Stimulated activated CD4-positive, alpha-beta T cell treated with anti-CD3 and anti-CD28 coated beads, Interleukin-2, amount 100 ng/mL, for 48 hours (primary cell): Measurements from ENCODE around the gene NUP50.

ENCODE experiments used
- DNase-seq, 2 donors: peaks; one replicate each; pipeline ENCODE4 v3.0.0-alpha.2; 2020

The NUP50 gene

GRCh38 chr22:45211435-45211834 lies 47.7 kb downstream of the NUP50 start:
- DNase-seq: no peak

GRCh38 chr22:45211848-45212247 lies 48.1 kb downstream of the NUP50 start:
- DNase-seq: no peak

GRCh38 chr22:45212306-45212709 lies 48.6 kb downstream of the NUP50 start:
- DNase-seq: no peak

- no peak for DNase-seq
Observed at GRCh38 chr22:45212992-45213751, 49.4 kb downstream of the NUP50 start.

- DNase-seq: no peak
Observed at GRCh38 chr22:45216133-45217003, 52.6 kb downstream of the NUP50 start.

- DNase-seq: no peak
Observed at GRCh38 chr22:45217345-45217744, 53.6 kb downstream of the NUP50 start.

- DNase-seq: no peak
Observed at GRCh38 chr22:45217806-45218205, 54.1 kb downstream of the NUP50 start.

GRCh38 chr22:45218976-45219375 lies 55.3 kb downstream of the NUP50 start:
- DNase-seq: peak; percentile 22 to 33

- DNase-seq: no peak
Observed at GRCh38 chr22:45221201-45221600, 57.5 kb downstream of the NUP50 start.

GRCh38 chr22:45223304-45224117 lies 59.8 kb downstream of the NUP50 start:
- no peak for DNase-seq

- DNase-seq: no peak
Observed at GRCh38 chr22:45224331-45224730, 60.6 kb downstream of the NUP50 start.

- no peak for DNase-seq
Observed at GRCh38 chr22:45224988-45225731, 61.4 kb downstream of the NUP50 start.

- DNase-seq: no peak
Observed at GRCh38 chr22:45225732-45226502, 62.2 kb downstream of the NUP50 start.

- no peak for DNase-seq
Observed at GRCh38 chr22:45226503-45227186, 62.9 kb downstream of the NUP50 start.

- no peak for DNase-seq
Observed at GRCh38 chr22:45227645-45228400, 64.1 kb downstream of the NUP50 start.

- no peak for DNase-seq
Observed at GRCh38 chr22:45228401-45228754, 64.7 kb downstream of the NUP50 start.

GRCh38 chr22:45229181-45229580 lies 65.5 kb downstream of the NUP50 start:
- no peak for DNase-seq

- DNase-seq: no peak
Observed at GRCh38 chr22:45230026-45230721, 66.4 kb downstream of the NUP50 start.

- no peak for DNase-seq
Observed at GRCh38 chr22:45231293-45231692, 67.6 kb downstream of the NUP50 start.

GRCh38 chr22:45233386-45233785 lies 69.7 kb downstream of the NUP50 start:
- DNase-seq: no peak
